Measurements from ENCODE around the gene DPYD.

DNA sequence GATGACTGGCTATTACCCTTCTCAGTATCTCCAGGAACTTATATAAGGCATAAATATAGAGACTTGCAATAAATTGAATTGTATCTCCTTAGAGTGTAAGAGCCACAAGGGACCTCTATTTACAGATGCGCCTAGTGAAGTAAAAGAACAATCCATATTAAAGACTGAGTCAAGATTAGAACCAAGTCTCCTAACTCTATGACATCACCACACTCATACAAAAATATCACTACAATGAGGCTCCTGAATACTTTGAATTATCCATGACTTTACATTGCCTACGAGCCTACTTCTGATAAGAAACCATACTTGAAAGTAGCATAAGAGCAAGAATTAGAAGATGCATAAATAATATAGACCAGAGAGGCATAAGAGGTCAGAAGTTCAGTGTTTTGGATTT, 18.8 kb downstream of the DPYD start:
- TF ChIP-seq, protein P1, sequence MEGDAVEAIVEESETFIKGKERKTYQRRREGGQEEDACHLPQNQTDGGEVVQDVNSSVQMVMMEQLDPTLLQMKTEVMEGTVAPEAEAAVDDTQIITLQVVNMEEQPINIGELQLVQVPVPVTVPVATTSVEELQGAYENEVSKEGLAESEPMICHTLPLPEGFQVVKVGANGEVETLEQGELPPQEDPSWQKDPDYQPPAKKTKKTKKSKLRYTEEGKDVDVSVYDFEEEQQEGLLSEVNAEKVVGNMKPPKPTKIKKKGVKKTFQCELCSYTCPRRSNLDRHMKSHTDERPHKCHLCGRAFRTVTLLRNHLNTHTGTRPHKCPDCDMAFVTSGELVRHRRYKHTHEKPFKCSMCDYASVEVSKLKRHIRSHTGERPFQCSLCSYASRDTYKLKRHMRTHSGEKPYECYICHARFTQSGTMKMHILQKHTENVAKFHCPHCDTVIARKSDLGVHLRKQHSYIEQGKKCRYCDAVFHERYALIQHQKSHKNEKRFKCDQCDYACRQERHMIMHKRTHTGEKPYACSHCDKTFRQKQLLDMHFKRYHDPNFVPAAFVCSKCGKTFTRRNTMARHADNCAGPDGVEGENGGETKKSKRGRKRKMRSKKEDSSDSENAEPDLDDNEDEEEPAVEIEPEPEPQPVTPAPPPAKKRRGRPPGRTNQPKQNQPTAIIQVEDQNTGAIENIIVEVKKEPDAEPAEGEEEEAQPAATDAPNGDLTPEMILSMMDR (IDR thresholded peaks at IDR 0.05): no peak
- no peak for TF ChIP-seq POLR2A (IDR thresholded peaks at IDR 0.05)

Data from tibial nerve (tissue), 3 donors.